Keratinocyte (primary cell): ENCODE results near the gene GPX4. TPM values are rescaled to one million over a fixed set of nuclear protein-coding genes. Genes with fewer than 3 reads are reported as not detected.

Experiments used
- DNase-seq: peaks from one replicate; pipeline ENCODE4 v3.0.0-alpha.2; 2011; ENCODE audit warnings: low read depth, missing footprints, low spot score
- FAIRE-seq: peaks from 2 replicates; lab custom pipeline; 2011; peaks lifted over from hg19 to GRCh38; lab: Jason Lieb, UNC
- H2AFZ ChIP-seq: 2 replicates; pipeline ENCODE4 v1.6.0; 2012; ENCODE audit warnings: low read length, control low read depth, inconsistent platforms; ENCODE audit not compliant: control insufficient read depth
- H3K27ac ChIP-seq: 2 replicates; pipeline ENCODE4 v1.5.1; 2011; ENCODE audit warnings: low read length; ENCODE audit not compliant: control insufficient read depth, insufficient read depth
- H3K27me3 ChIP-seq: 3 replicates; pipeline ENCODE4 v1.6.0; 2011; ENCODE audit warnings: low read length; ENCODE audit not compliant: control insufficient read depth, insufficient read depth; ENCODE audit errors: extremely low read depth
- H3K36me3 ChIP-seq, 2 experiments: 2 replicates in 1 of 2; 3 replicates in 1 of 2; pipeline ENCODE4 v1.5.1; 2011; ENCODE audit warnings: low read length in 2 of 2, mild to moderate bottlenecking in 1 of 2; ENCODE audit not compliant: control insufficient read depth in 2 of 2, insufficient read depth in 2 of 2; ENCODE audit errors: extremely low read depth in 1 of 2
- H3K4me1 ChIP-seq: 3 replicates; pipeline ENCODE4 v1.5.1; 2011; ENCODE audit warnings: low read length; ENCODE audit not compliant: control insufficient read depth, insufficient read depth; ENCODE audit errors: extremely low read depth
- H3K4me2 ChIP-seq: 3 replicates; pipeline ENCODE4 v1.6.0; 2011; ENCODE audit warnings: low read depth, low read length; ENCODE audit not compliant: control insufficient read depth, insufficient read depth; ENCODE audit errors: extremely low read depth
- H3K4me3 ChIP-seq, 3 experiments: fragments of 200-600 bp in 1 of 3; sonication (generic) in 1 of 3; 2 replicates in 2 of 3; 3 replicates in 1 of 3; pipeline ENCODE4 v1.5.1; 2011 to 2016; ENCODE audit warnings: low read length in 3 of 3, mild to moderate bottlenecking in 3 of 3, control low read depth in 2 of 3, inconsistent platforms in 1 of 3, low read depth in 1 of 3, mixed read lengths in 1 of 3, mixed run types in 1 of 3, moderate library complexity in 1 of 3; ENCODE audit not compliant: control insufficient read depth in 2 of 3, insufficient read depth in 2 of 3; ENCODE audit errors: extremely low read depth in 1 of 3
- H3K79me2 ChIP-seq: 2 replicates; pipeline ENCODE4 v1.6.0; 2012; ENCODE audit warnings: low read length; ENCODE audit not compliant: control insufficient read depth, insufficient read depth
- H3K9ac ChIP-seq: 3 replicates; pipeline ENCODE4 v1.6.0; 2011; ENCODE audit warnings: low read length; ENCODE audit not compliant: control insufficient read depth, insufficient read depth; ENCODE audit errors: extremely low read depth
- H3K9me1 ChIP-seq: 3 replicates; pipeline ENCODE4 v1.6.0; 2011; ENCODE audit warnings: low read length; ENCODE audit not compliant: control insufficient read depth, insufficient read depth; ENCODE audit errors: extremely low read depth
- H3K9me3 ChIP-seq: 2 replicates; pipeline ENCODE4 v1.5.1; 2012; ENCODE audit warnings: low read depth, low read length; ENCODE audit not compliant: control insufficient read depth
- H4K20me1 ChIP-seq: 3 replicates; pipeline ENCODE4 v1.6.0; 2011; ENCODE audit warnings: low read length; ENCODE audit not compliant: control insufficient read depth, insufficient read depth; ENCODE audit errors: extremely low read depth
- EZH2 ChIP-seq: IDR thresholded peaks from one replicate; pipeline ENCODE4 v1.6.1; 2012; ENCODE audit warnings: inconsistent platforms, mild to moderate bottlenecking, low read length, moderate library complexity
- dilution Hi-C: fragments of 300-500 bp; cut with MboI; formaldehyde crosslinking; loops from one replicate; pipeline ENCODE4 v1.7.0; 2020; ENCODE audit warnings: low sequenced_read_pairs; ENCODE audit not compliant: extremely low pct_ligation_motif_present
- polyA plus RNA-seq, 5 experiments: library from polyadenylated mRNA; depleted of rRNA in 3 of 5; stranded (reverse) in 3 of 5; stranded (forward) in 1 of 5; unstranded in 1 of 5; fragments of >200 nt; gene quantifications; 1 replicate in 1 of 5; 2 replicates in 3 of 5; 3 replicates in 1 of 5; pipeline versions ENCODE4 v1.2.1 to v1.2.3, GENCODE V29; 2011 to 2012; ENCODE audit warnings: missing spikeins in 2 of 5, low read depth in 1 of 5, low replicate concordance in 1 of 5
- TF ChIP-seq, protein P1 (sequence below), 3 experiments: IDR thresholded peaks in 1 of 3; conservative IDR thresholded peaks in 1 of 3; optimal IDR thresholded peaks in 1 of 3; 2 replicates in 2 of 3; 3 replicates in 1 of 3; pipeline versions ENCODE3 to v1.5.1; 2011; ENCODE audit warnings: low read length in 3 of 3, mild to moderate bottlenecking in 3 of 3, moderate library complexity in 2 of 3, control low read depth in 1 of 3, inconsistent platforms in 1 of 3; ENCODE audit not compliant: insufficient read depth in 2 of 3; ENCODE audit errors: extremely low read depth in 1 of 3

Gene GPX4
- polyA plus RNA-seq, 1 donor (not counting 4 experiments of a cell fraction or from before 2014, with no cell fraction given) = 193 TPM

DNA sequence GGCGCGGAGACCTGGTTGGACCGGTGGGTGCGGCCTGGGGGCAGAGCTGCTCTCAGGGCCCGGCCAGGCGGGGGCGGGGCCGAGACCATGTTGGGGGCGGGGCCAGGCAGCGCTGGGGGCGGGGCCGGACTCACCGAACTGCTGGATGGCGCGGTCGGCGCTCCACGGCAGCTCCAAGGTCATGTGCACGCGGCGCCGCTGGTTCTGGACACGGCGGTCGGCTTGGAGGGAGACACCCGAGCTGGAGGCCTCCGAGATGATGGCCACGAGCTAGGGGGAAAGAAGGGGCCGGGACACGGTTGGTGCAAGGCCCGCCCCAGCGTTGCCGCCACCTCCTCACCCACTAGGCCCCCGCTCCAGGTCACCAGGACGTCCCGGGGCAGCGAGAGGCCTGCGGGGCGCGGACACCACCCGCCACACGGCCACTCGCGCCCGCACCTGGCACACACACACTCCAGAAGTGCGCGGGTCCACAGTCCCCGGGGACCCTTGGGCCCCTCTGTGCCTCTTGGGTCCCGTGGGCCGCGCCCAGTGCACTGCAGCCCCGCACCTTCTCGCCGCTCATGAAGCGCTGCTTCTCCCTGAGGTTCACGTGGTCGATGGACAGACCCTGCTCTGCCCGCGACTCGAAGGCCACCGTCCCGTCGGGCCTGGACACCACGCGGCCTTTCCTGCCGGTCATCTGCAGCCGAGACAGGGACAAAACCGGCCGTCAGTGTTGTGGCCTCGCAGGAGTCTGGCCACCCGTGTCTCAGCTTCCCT lies 8.7 kb downstream of the GPX4 start:
- dilution Hi-C loops = no loop called here
- H2AFZ ChIP-seq = no peak overlapping the region
- no peak for DNase-seq

DNA sequence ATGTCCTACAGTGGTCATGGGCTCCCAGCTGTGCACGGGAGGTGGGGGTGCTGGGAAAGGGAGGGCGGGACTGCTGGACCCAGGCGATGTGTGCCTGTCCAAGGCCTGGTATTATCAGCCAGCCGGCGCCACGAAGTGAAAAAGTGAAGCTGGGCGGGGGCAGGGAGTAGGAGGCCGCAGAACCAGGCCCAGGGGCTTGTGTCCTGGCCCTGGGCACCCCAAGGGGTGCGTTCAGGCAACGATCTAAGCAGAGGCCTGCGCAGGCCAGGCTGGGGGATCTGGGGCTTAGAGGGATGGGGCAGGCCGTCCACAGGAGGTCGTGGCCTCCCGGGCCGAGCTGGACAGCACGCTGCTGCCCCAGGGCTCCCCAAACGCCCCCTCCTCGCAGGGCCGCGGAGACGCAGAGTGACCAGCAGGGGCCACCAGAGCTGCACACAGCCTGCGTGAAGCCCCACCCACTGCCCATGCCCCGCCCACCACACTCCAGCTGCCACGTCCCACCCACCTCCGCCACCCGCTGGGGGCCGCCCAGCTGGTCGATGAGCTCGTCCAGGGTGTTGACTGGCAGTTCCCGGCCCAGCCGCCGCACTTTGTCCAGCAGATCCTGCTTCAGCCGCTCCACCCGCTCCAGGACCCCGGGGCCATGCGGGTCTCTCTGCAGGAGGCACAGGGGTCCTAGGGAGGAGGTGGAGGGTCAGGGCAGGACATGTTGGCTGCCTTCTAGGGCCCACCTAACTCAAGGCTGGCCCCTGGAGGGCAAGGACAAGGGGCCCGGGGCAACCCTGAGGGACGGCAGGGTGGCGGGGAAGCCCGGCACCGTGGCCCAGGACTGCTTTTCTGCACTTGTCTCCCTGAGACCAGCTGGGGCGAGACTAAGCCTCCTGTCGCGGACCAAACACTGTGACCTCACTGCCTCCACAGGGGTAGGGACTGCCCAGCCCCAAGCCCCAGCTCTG lies 9.5 kb downstream of the GPX4 start:
- no peaks in the 10 kb centered on the region for H3K9me3 ChIP-seq
- no peak overlapping the region for H2AFZ ChIP-seq
- TF ChIP-seq EZH2 = no peak
- TF ChIP-seq, protein P1, sequence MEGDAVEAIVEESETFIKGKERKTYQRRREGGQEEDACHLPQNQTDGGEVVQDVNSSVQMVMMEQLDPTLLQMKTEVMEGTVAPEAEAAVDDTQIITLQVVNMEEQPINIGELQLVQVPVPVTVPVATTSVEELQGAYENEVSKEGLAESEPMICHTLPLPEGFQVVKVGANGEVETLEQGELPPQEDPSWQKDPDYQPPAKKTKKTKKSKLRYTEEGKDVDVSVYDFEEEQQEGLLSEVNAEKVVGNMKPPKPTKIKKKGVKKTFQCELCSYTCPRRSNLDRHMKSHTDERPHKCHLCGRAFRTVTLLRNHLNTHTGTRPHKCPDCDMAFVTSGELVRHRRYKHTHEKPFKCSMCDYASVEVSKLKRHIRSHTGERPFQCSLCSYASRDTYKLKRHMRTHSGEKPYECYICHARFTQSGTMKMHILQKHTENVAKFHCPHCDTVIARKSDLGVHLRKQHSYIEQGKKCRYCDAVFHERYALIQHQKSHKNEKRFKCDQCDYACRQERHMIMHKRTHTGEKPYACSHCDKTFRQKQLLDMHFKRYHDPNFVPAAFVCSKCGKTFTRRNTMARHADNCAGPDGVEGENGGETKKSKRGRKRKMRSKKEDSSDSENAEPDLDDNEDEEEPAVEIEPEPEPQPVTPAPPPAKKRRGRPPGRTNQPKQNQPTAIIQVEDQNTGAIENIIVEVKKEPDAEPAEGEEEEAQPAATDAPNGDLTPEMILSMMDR (optimal IDR thresholded peaks at IDR 0.05 in 1 of 3, IDR thresholded peaks at IDR 0.05 in 1 of 3, conservative IDR thresholded peaks at IDR 0.05 in 1 of 3; ENCODE audit: extremely low read depth in 1 of 3, insufficient read depth in 2 of 3, low read length in 3 of 3) = peak; percentile 49 to 86 (median 71)
- H3K79me2 ChIP-seq = no peaks in the 10 kb centered on the region
- DNase-seq = no peak
- FAIRE-seq = no peak
- H3K4me3 ChIP-seq = no peak overlapping the region
- H3K36me3 ChIP-seq = peaks cover 22 to 28% of the 10 kb centered on the region in 2 experiments
- H3K4me1 ChIP-seq = peaks cover 5% of the 10 kb centered on the region
- dilution Hi-C loops = no loop called here
- no peak overlapping the region for H3K27ac ChIP-seq
- H4K20me1 ChIP-seq = peaks cover 3% of the 10 kb centered on the region
- no peak overlapping the region for H3K9ac ChIP-seq
- no peaks in the 10 kb centered on the region for H3K9me1 ChIP-seq
- H3K27me3 ChIP-seq = no peaks in the 10 kb centered on the region
- H3K4me2 ChIP-seq = no peak overlapping the region

More for the DNA sequence above, 8.7 kb downstream of the GPX4 start:
- FAIRE-seq = no peak
- TF ChIP-seq, protein P1 (optimal IDR thresholded peaks at IDR 0.05 in 1 of 3, IDR thresholded peaks at IDR 0.05 in 1 of 3, conservative IDR thresholded peaks at IDR 0.05 in 1 of 3; ENCODE audit: extremely low read depth in 1 of 3, insufficient read depth in 2 of 3, low read length in 3 of 3) = no peak
- TF ChIP-seq EZH2 = no peak
- Histone ChIP-seq H3K9me1 (no peaks in the 10 kb centered on the region), H3K9ac (no peak overlapping the region), H3K4me2 (no peak overlapping the region), H3K4me3 (no peak overlapping the region), H3K36me3 (peaks cover 20 to 24% of the 10 kb centered on the region in 2 experiments), H3K27ac (no peak overlapping the region), H3K9me3 (no peaks in the 10 kb centered on the region), H3K4me1 (peaks cover 5% of the 10 kb centered on the region), H4K20me1 (peaks cover 3% of the 10 kb centered on the region), H3K79me2 (no peaks in the 10 kb centered on the region), H3K27me3 (no peaks in the 10 kb centered on the region)
